Anterior cingulate cortex (tissue), 58 donors: ENCODE results near the gene GIPC2.
A peak's percentile ranks its signal among the peaks of the same experiment; 100 is the strongest.

ENCODE experiments used
- DNase-seq, 58 donors: peaks; one replicate each; lab custom pipeline; 2025; lab: John Stamatoyannopoulos, UW

The GIPC2 gene

DNA sequence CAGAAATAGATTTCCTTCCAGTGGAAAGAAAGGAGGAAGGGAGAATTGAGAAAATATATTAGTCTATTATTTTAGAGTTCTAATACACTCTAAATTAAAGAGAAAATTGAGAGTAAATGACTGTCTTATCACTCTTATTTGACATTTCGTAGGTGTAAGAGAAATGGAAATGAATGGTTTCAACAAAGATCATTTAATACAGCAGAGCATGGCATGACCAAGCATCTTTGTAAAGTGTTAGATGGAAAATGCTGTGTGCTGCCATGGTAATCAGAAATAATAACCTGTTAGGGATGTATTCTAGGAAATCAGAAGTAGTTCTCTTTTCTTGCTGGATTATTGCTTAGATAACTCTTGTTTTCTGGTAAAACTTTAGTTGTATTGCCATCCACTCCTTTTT, 90.9 kb downstream of the GIPC2 start:
- no peak for DNase-seq

DNA sequence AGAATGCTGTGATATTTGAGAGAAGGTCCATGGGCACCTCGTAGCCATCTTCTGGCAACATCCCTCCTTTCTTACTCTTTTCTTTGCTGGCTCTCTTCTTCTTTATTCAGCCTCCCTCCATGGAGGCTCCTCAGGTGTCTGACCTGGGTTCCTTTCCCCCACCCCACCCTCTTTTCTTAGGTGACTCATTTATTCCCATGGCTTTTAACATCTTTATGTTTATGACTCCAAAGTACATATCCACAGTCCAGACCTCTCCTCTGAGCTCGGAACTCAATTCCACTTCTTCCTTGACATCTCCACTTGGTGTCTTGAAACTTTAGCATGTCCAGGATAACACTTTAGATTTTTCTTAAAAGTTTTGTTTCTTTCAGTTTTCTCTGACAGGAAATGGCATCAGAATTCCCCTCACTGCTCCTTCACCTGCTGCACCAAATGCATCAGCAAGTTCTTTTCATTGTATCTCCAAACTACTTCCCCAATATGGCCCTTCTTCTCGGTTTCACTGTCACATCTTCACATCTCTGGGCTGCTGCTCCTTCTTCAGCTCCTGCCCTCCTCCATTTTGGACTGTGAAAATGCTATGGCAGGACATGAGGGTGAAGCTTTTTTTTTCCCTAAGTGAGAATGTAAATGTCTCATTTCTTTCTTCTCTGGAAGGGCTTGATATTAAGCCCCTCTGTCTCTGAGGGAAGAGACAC, 95.9 kb downstream of the GIPC2 start:
- DNase-seq, result no peak

DNA sequence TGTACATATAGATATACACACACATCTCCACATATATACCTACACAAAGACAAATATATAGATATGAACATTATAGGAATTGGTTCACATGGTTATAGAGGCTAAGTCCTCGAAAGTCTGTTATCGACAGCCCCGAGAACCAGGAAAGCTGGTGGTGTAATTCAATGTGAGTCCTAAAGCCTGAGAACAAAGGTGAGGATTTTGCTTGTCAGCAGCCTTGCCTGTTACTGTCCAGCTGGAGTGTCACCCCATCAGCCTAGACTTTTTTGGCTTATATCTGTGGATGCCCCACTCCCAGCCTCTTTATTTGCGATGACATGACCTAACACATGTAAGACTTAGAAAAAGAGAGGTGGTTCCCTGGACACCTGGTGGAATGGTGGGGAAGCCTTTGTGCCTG, 97.0 kb downstream of the GIPC2 start:
- no peak for DNase-seq

DNA sequence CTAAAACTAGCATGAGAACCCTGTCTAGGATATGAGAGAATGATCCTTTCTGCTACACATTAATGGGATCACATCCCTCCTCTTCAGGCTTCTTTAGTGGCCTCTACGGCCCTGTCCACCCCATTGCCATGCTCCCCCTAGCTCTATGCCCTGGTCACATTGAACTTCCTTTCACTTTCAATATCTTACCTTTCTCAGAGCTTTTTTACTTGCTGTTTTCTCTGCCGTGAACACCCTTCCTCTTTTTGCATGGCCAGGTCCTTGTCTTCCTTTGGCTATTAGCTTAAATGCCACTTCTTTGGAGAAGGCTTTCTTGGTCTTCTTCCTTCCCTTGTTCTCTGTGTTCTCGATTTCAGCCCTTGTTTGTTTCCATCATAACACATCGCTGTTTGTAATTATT, 97.4 kb downstream of the GIPC2 start:
- no peak for DNase-seq

DNA sequence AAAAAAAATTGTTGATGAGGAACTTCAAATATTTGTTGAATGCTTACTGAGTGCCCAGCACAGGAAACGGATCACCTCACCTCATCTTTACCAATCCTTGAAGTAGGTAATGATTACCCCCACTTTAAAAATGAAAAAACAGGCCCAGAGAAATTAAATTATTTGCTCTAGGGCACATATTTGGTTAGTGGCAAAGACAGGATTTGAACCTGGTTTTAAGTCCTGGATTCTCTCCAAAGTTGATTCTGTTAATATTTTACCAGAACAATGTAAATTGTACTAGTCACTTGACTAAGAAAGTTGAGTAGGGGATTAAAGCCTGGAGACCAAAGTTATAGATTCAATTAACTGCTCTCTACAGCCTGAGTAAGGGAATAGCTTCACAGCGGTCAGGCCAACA, 97.9 kb downstream of the GIPC2 start:
- no peak for DNase-seq

DNA sequence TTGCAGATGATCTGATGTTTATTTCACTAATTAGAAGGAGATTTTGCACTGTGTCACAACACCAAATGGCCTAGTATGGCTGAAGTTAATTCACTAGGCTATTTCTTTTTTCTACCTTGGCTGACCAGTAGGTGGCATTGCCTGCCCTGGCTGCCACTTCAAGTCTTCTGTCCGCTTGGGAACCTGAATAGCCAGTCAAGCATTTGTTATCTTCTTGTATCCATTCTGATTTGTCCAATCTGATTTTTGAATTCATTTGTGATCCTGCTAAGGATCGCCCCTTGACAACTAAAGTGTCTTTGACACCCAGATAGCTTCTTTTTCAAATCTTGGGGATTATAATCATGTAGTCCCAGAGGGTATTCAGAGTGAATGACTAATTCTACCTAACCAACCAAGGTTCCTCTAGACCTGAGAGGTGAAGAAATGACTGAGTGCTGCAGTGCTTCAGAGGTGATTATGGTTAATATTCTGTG, 99.4 kb downstream of the GIPC2 start:
- peak in 34 of 58 donors; percentile 1 to 66 (median 7) for DNase-seq

DNA sequence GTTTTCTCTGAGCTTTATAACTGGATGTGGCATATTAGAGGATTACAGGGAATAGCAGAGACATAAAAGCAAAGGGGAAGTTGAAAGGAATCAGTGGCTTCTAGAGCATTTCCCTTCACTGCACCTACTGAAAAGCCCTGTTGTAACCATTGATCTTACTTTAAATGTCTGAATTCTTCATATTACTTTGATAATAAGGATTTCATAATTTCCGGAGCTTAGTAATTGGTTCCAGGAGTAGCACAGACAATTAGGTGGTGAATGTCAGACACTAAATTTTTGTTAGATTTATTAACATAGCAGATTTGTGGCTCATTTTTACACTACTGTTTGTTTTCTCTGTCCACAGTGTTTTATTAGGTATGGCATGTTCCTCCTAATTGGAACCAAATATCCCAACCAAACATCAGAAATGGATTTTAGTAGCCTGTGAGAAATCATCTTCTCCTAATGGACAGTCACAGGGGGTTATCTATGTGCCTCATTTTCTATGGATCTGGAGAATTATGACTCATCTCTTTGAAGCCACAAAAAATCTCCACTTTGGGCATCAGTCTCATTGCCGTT, 100.5 kb downstream of the GIPC2 start:
- DNase-seq, result no peak

DNA sequence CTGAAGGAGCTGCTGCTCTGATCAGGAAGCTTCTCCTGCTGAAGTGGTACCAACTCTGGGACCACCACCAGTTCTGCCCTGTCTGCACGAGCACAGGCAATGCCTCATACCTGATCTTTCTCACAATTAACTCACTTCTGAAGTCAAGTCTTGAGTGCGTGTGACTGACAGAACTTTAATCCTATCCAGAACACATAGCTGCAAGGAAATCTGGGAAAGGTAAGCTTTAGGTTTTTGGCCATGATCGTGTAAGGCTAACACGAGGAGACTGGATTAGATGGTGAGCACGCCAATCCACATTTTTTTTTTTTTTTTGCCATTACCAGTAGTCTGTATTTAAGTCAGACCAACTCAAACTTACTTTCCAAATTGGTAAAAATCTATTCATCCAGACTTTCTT, 101.3 kb downstream of the GIPC2 start:
- DNase-seq, result no peak

DNA sequence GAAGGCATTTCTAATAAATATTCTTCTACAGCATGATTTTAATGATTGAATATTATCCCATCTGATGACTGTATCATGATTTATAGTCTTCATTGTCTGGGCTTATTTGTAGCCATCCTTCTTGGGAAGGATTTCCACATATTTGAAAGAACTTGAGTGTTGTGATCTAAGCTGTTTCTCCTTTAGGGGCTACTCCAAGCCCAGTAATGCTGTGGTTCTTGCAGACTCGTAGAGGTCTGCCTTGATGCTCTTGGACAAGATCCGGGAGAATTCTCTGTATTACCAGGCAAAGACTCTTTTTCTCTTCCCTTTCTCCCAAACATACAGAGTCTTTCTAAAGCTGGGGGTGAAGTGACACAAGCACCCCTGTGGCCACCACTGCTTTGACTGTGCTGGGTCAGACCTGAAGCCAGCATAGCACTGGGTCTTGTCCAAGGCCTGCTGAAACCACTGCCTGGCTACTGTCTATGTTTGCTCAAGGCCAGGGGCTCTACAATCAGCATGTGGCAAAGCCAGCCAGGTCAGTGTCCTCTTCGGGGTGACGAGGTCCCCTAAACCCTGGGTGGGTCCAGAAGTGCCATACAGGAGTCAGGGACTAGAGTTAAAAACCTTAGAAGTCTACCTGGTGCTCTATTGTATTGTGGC, 107.4 kb downstream of the GIPC2 start:
- DNase-seq, result no peak

DNA sequence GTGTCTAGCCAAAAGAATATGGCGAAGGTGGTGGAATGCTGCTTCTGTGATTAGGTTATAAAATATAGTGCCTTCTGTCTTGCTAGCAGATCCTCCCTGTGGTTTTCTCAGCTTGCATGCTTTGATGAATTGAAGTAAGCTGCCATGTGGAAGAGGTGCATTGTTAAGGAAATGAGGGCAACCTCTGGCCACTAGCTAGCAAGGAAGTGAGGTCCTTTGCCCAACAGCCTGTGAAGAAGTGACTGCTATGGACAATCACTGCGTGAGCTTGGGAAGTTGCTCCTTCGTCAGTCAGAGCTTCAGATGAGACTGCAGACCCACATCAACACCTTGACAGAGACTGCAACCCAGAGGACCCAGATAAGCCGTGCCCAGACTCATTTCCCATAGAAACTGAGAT, 109.4 kb downstream of the GIPC2 start:
- DNase-seq, result no peak

DNA sequence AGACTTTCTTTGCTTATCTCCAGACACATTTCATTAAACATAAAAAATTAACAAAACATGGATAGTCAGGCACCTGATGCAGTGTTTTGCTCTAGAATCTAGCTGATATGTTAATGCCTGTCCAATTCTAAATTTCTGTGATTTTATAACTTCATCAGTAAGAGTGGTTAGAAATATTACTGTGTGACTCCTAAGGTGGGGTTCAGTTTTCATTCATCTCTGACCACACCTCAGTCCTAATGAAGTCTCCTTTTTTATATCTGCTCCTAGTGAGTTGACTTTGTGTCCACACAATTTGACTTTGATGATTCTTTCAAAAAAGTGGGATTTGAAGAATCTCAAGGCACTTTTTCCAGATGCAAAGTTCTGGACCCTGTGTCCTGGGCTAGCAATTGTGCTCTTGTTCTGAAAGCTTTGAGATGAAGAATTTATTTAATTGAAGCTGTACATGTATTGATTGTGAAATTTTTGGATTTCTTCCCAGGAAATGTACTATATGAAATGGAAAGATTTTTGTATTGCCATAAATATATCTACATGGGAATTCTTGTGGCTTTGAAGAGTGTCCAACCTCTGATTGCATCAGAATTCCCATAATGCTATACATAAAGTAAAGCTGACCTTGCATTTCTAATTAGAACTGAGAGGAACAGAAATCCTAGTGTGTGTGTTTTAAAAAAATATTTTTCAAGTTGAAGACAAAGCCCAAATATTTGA, 111.2 kb downstream of the GIPC2 start:
- DNase-seq, result no peak

DNA sequence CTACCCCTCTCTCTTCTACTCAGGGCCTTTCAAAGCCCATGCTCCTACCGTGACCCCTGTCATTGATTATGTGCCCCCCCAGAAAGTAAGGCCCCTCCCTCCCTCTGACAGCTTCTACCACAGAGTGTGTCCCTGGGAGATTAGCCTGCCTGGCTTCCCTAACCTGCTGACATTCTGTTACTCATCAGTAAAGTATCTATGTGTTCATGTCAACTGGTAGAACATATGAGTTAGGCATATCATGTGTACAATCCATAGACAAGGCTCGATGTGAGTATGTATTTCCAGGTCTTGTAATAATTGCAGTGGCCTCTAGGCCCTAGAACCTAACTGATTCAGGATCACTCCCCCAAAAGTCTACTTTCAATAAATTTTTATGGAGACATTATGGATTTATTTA, 120.0 kb downstream of the GIPC2 start:
- no peak for DNase-seq

DNA sequence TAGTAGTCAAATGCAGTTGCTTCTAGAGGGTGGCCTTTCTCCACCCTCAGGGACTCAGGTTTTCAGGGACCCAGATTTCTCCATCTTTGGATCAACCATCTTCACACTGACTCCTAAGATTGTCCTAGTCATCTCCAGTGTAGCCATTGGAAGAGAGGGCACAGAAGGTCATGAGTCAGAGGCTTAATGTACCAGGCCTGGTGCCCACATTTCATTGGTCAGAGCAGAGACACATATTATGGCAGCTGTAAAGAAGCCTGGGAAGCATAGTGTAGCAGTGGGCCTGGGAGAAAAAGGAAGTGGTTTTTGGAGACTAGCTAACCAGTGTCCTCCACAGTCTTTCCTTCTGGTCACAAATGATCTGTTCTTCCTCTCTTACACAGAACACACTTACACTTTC, 122.5 kb downstream of the GIPC2 start:
- DNase-seq, result no peak

DNA sequence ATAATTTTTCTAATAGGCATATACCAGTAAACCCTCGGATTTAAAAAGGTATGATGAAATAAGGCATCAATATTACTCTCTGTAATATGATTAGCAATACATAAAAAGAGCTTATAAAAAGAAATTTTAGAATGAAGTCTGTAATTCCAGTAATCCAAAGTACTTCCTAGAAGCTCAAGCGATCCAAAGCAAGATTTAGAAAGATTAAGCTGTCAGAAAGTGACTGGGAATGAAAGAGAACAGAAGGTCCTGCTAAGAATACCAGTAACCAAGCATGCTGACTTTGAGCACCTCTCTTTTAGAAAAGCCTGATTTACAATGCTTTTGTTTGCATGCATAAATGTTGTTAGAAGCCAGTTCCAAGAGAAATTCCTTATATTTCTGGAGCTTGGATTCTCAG, 125.1 kb downstream of the GIPC2 start:
- no peak for DNase-seq

DNA sequence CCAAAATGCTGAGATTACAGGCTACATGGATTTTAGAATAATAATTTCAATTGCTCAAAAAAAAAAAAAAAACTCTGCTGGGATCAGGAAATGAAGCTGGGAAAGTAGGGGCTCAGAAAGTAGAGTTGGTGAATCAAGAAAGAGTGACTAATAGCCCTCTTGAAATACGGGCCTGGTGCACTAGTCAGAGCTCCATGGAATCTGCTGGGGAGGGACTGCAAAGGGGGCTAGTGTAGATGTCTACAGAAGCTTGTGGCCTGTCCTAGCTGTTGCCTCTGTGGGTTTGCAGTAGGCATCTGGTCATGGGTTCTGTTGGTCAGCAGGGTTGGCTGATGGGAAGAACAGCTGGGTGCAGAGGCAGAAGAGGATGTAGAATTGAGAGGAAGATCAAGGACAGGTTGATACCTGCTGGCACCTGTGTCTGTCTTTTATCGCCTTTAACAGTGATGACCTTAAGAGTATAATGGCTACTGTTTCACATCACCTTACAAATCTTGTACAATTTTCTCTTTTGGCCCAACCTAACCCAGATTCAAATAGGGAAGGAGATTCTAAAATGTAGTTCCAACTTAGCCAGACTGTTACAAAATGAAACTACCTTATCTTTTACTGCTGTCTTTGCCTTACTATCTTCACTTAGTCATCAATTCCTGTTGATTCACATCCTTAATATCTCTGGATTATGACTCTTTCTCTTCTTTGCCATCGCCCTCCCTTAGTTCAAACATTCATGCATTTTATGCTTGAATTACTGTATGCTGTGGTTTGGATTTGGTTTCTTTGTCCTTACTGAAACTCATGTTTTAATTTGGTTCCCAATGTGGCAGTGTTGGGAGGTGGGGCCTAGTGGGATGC, 126.2 kb downstream of the GIPC2 start:
- DNase-seq, result no peak

DNA sequence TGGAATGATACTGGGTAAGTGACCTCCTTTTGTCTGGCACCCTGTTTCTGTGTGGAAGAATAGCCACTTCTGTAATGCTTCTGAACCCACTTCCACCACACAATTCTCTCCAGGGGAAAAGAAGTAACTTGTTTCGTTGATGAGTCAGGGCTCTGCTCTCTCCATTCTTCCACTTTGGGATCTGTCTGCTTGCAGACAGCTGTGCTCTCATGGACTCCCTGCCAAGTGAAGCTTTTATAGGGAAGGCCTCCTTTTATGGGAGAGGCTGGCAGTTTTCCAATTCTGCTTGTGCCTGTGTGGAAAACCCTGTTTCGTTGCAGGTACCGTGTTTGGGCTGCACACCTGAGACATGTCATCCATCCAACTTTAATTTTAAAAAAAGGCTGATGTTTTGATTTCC, 130.7 kb downstream of the GIPC2 start:
- no peak for DNase-seq

DNA sequence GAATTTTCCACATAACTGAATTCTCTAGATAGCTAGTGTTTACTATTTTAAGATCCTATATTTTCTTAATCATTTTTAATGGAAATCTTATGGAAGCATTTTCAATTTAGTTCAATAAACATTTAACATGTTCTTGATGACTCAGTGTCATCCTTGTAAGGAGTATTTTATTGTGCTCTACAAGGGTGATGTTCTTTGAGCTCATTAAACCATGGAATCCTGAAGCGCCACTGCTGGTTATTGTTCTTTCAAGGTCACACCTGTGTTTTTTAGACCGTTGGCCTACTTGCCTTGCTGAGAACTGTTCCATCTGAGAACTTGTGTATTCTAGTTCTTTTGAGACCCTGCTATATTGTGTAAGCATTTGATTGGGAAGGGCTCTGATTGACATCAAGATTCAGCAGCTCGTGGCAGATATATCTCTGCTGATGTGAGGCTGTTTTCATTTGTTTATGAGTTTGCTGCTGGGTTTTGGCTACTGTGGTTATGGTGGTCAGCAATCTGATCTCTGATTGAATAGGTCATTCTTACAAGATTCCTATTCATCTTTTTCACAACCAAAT, 132.0 kb downstream of the GIPC2 start:
- DNase-seq, result no peak

DNA sequence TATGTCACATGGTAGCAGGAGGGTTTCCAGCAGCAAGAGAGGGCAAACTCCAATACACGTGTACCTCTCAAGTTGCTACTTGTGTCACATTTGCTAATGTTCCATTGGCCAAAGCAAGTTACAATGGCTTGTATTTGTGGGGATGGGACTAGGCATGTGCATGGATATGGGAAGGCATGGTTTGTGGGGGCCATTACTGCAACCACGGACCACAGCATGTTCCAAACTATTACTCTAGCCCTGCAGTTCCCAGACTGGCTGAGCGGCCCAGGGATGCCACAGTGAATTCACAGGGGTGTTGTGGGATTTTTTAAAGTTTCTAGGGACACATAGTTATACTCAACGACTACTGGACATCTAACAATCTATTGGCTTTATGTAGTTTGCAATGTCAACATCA, 133.1 kb downstream of the GIPC2 start:
- no peak for DNase-seq

DNA sequence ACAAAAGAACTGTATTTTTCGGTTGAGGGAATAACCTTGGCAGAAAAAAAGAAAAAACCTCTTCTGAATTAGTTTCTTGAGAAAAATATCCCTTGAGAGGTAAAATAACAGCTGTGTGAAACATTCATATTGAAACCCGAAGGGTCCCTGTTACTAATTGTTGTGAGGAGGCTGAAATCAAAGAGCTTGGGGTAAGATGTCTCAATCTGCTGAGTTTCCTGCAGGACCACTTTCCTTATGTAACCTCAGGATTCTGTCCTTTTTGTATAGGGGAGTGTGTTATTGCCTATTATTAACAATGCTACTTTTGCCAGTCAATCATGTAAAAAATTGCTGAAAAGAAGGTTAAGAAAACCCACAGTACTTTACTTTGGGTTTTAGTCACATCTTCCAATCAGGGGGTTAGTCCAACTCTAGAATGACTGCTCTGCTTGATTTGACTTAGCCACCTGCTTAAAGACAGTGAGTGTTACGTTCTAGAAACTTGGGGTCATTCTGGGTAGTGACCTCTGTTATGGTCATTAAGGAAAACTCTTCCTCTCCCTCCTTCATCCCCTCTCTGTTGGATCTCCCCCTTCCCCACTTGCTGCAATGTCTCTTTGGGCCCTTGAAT, 138.8 kb downstream of the GIPC2 start:
- DNase-seq, result no peak
